CD8-positive, alpha-beta memory T cell (primary cell): Measurements from ENCODE around the gene PRDM8. TPM values are rescaled to one million over a fixed set of nuclear protein-coding genes. Genes with fewer than 3 reads are reported as not detected.

Source experiments
- CTCF ChIA-PET: fragments of 350-600 bp; sonication (Branson Sonifier 250); formaldehyde crosslinking; loops from one replicate; lab custom pipeline; 2021; ENCODE audit warnings: antibody characterized with exemption; lab: Charles Lee
- POLR2A ChIA-PET: fragments of 350-600 bp; sonication (Branson Sonifier 250); formaldehyde crosslinking; loops from one replicate; lab custom pipeline; 2021; ENCODE audit warnings: antibody characterized with exemption; lab: Charles Lee
- DNase-seq, 5 donors: peaks; one replicate each; pipeline versions ENCODE4 v3.0.0 to v3.0.0-alpha.2; 2020 to 2022; ENCODE audit warnings: mixed read lengths in 1 of 5
- H3K27ac ChIP-seq: one replicate; pipeline ENCODE4 v1.7.0; 2013; ENCODE audit warnings: low read depth, mild to moderate bottlenecking, low read length, moderate library complexity
- H3K27me3 ChIP-seq: 2 replicates; pipeline ENCODE4 v1.7.0; 2013; ENCODE audit warnings: low read length, mild to moderate bottlenecking; ENCODE audit not compliant: insufficient read depth, poor library complexity, severe bottlenecking
- H3K36me3 ChIP-seq: 2 replicates; pipeline ENCODE4 v1.7.0; 2013; ENCODE audit warnings: mild to moderate bottlenecking, low read length, moderate library complexity; ENCODE audit not compliant: insufficient read depth
- H3K4me1 ChIP-seq: 2 replicates; pipeline ENCODE4 v1.7.0; 2013; ENCODE audit warnings: mild to moderate bottlenecking, low read length, moderate library complexity; ENCODE audit not compliant: insufficient read depth
- H3K4me3 ChIP-seq: 2 replicates; pipeline ENCODE4 v1.7.0; 2013; ENCODE audit warnings: mild to moderate bottlenecking, low read length
- H3K9me3 ChIP-seq: 2 replicates; pipeline ENCODE4 v1.7.0; 2013; ENCODE audit warnings: mild to moderate bottlenecking, low read length
- H3K27ac Mint-ChIP-seq, 8 donors: one replicate each; pipeline ENCODE4 v1.8.0; 2020 to 2021; ENCODE audit warnings: mixed read lengths in 8 of 8, mild to moderate bottlenecking in 6 of 8, inconsistent platforms in 3 of 8, moderate library complexity in 3 of 8
- H3K27me3 Mint-ChIP-seq, 2 donors: one replicate each; pipeline ENCODE4 v1.8.0; 2020 to 2021; ENCODE audit warnings: mixed read lengths in 2 of 2, mild to moderate bottlenecking in 1 of 2, moderate library complexity in 1 of 2
- H3K36me3 Mint-ChIP-seq, 3 donors: one replicate each; pipeline ENCODE4 v1.8.0; 2020 to 2021; ENCODE audit warnings: mixed read lengths in 3 of 3, inconsistent platforms in 1 of 3, mild to moderate bottlenecking in 1 of 3
- H3K4me1 Mint-ChIP-seq, 3 donors: one replicate each; pipeline ENCODE4 v1.8.0; 2020 to 2021; ENCODE audit warnings: mixed read lengths in 3 of 3, inconsistent platforms in 1 of 3, mild to moderate bottlenecking in 1 of 3
- H3K4me3 Mint-ChIP-seq, 7 donors: one replicate each; pipeline ENCODE4 v1.8.0; 2020 to 2021; ENCODE audit warnings: mixed read lengths in 7 of 7, mild to moderate bottlenecking in 6 of 7, moderate library complexity in 4 of 7, inconsistent platforms in 2 of 7
- H3K9me3 Mint-ChIP-seq, 5 donors: one replicate each; pipeline ENCODE4 v1.8.0; 2020 to 2022; ENCODE audit warnings: mixed read lengths in 5 of 5, mild to moderate bottlenecking in 3 of 5, moderate library complexity in 2 of 5, inconsistent platforms in 1 of 5
- polyA plus RNA-seq: library from polyadenylated mRNA; unstranded; fragments of 300-500 nt; fragmentation: Illumina TruSeq; gene quantifications from one replicate; pipeline ENCODE4 v1.2.3, GENCODE V29; 2021
- total RNA-seq, 2 experiments: library from RNA; stranded (reverse); gene quantifications; one replicate each; pipeline ENCODE4 v1.2.3, GENCODE V29; 2021

PRDM8 gene
- total and polyA plus RNA-seq, 3 experiments from 2014 or later: 2.4 to 12.7 (median 10.9) TPM

- POLR2A ChIA-PET: no interaction called here
- no peaks in the 10 kb centered on the region for H3K36me3 ChIP-seq
- CTCF ChIA-PET: interaction anchor here (1.2 to 1.4 kb wide), 3 partner anchors 10 to 88 kb away, joined by 3 to 6 read pairs (median 3); no protein-coding TSS in a partner anchor
- H3K27ac Mint-ChIP-seq: peak overlapping the region in 1 of 8 donors; percentile 14
- no peaks in the 10 kb centered on the region for H3K27me3 ChIP-seq
- H3K4me3 Mint-ChIP-seq: no peak overlapping the region
- peaks cover 0 to 9% (median 1%) of the 10 kb centered on the region in 3 donors for H3K36me3 Mint-ChIP-seq
- no peak for DNase-seq
- H3K4me1 ChIP-seq: no peaks in the 10 kb centered on the region
- no peaks in the 10 kb centered on the region for H3K27me3 Mint-ChIP-seq
- H3K4me1 Mint-ChIP-seq: no peaks in the 10 kb centered on the region
- H3K27ac ChIP-seq: no peak overlapping the region
- no peak overlapping the region for H3K4me3 ChIP-seq
- H3K9me3 Mint-ChIP-seq: peaks cover 0 to 9% (median 0%) of the 10 kb centered on the region in 5 donors
- H3K9me3 ChIP-seq: no peaks in the 10 kb centered on the region
Observed at GRCh38 chr4:80161413-80162058, 35.8 kb upstream of the PRDM8 start.

GRCh38 chr4:80162418-80162817, 34.9 kb upstream of the PRDM8 start:
- no peaks in the 10 kb centered on the region for H3K36me3 ChIP-seq
- no peaks in the 10 kb centered on the region for H3K4me1 ChIP-seq
- ChIA-PET CTCF (interaction anchor here (1.2 to 1.4 kb wide), 2 partner anchors 9 to 89 kb away, joined by 3 to 6 read pairs; no protein-coding TSS in a partner anchor), POLR2A (no interaction called here)
- Mint-ChIP-seq H3K27ac (no peak overlapping the region), H3K27me3 (no peaks in the 10 kb centered on the region), H3K4me1 (no peaks in the 10 kb centered on the region), H3K9me3 (peaks cover 0 to 9% (median 0%) of the 10 kb centered on the region in 5 donors), H3K36me3 (peaks cover 0 to 9% (median 1%) of the 10 kb centered on the region in 3 donors), H3K4me3 (no peak overlapping the region)
- no peak overlapping the region for H3K27ac ChIP-seq
- no peaks in the 10 kb centered on the region for H3K27me3 ChIP-seq
- H3K4me3 ChIP-seq: no peak overlapping the region
- DNase-seq: no peak
- H3K9me3 ChIP-seq: no peaks in the 10 kb centered on the region

- H3K27ac Mint-ChIP-seq: no peak overlapping the region
- Histone ChIP-seq H3K4me3 (no peak overlapping the region), H3K4me1 (peaks cover 5% of the 10 kb centered on the region), H3K27ac (no peak overlapping the region), H3K36me3 (no peaks in the 10 kb centered on the region), H3K27me3 (no peaks in the 10 kb centered on the region), H3K9me3 (no peaks in the 10 kb centered on the region)
- peaks cover 0 to 1% (median 0%) of the 10 kb centered on the region in 3 donors for H3K36me3 Mint-ChIP-seq
- ChIA-PET CTCF (interaction anchor here (1.6 kb wide), 1 partner anchor 41 kb away, joined by 3 read pairs; no protein-coding TSS in a partner anchor), POLR2A (no interaction called here)
- H3K4me3 Mint-ChIP-seq: no peak overlapping the region
- no peak for DNase-seq
- no peaks in the 10 kb centered on the region for H3K27me3 Mint-ChIP-seq
- peaks cover 4 to 11% (median 5%) of the 10 kb centered on the region in 3 donors for H3K4me1 Mint-ChIP-seq
- no peaks in the 10 kb centered on the region for H3K9me3 Mint-ChIP-seq
Observed at GRCh38 chr4:80165855-80166254, 31.4 kb upstream of the PRDM8 start.

GRCh38 chr4:80171251-80171650, 26.1 kb upstream of the PRDM8 start:
- Histone ChIP-seq H3K4me1 (peaks cover 43% of the 10 kb centered on the region), H3K27me3 (no peaks in the 10 kb centered on the region), H3K4me3 (peak overlapping the region; percentile 13), H3K9me3 (no peaks in the 10 kb centered on the region), H3K27ac (no peak overlapping the region), H3K36me3 (no peaks in the 10 kb centered on the region)
- ChIA-PET CTCF (interaction anchor here (1.9 to 4.9 kb wide), 5 partner anchors 9 to 46 kb away, joined by 6 to 61 read pairs (median 18); no protein-coding TSS in a partner anchor), POLR2A (interaction anchor here (0.7 to 2.2 kb wide), 3 partner anchors 13 to 631 kb away, joined by 8 to 22 read pairs (median 9); no protein-coding TSS in a partner anchor)
- H3K36me3 Mint-ChIP-seq: no peaks in the 10 kb centered on the region
- peak overlapping the region in 2 of 7 donors; percentile 68 to 82 for H3K4me3 Mint-ChIP-seq
- no peaks in the 10 kb centered on the region for H3K9me3 Mint-ChIP-seq
- no peak for DNase-seq
- H3K4me1 Mint-ChIP-seq: peaks cover 48 to 62% (median 55%) of the 10 kb centered on the region in 3 donors
- H3K27me3 Mint-ChIP-seq: no peaks in the 10 kb centered on the region
- H3K27ac Mint-ChIP-seq: peak overlapping the region; percentile 29 to 98 (median 91)

GRCh38 chr4:80171656-80172055, 25.6 kb upstream of the PRDM8 start:
- peak overlapping the region; percentile 13 for H3K4me3 ChIP-seq
- no peak for DNase-seq
- H3K27ac ChIP-seq: no peak overlapping the region
- ChIA-PET CTCF (interaction anchor here (1.0 to 4.9 kb wide), 9 partner anchors 10 to 46 kb away, joined by 3 to 61 read pairs (median 6); partner anchors contain the start of gene PRDM8), POLR2A (interaction anchor here (1.1 to 2.2 kb wide), 3 partner anchors 10 to 31 kb away, joined by 3 to 22 read pairs (median 9); no protein-coding TSS in a partner anchor)
- H3K9me3 ChIP-seq: no peaks in the 10 kb centered on the region
- H3K4me3 Mint-ChIP-seq: peak overlapping the region; percentile 28 to 82 (median 71)
- H3K9me3 Mint-ChIP-seq: no peaks in the 10 kb centered on the region
- no peaks in the 10 kb centered on the region for H3K27me3 ChIP-seq
- peak overlapping the region; percentile 83 to 98 (median 94) for H3K27ac Mint-ChIP-seq
- H3K4me1 ChIP-seq: peaks cover 43% of the 10 kb centered on the region
- H3K4me1 Mint-ChIP-seq: peaks cover 48 to 62% (median 55%) of the 10 kb centered on the region in 3 donors
- H3K36me3 Mint-ChIP-seq: no peaks in the 10 kb centered on the region
- no peaks in the 10 kb centered on the region for H3K36me3 ChIP-seq
- H3K27me3 Mint-ChIP-seq: no peaks in the 10 kb centered on the region

- DNase-seq: peak in 2 of 5 donors; percentile 9 to 25
- H3K36me3 ChIP-seq: no peaks in the 10 kb centered on the region
- ChIA-PET CTCF (interaction anchor here (1.0 to 4.9 kb wide), 9 partner anchors 10 to 47 kb away, joined by 3 to 61 read pairs (median 6); partner anchors contain the start of gene PRDM8), POLR2A (interaction anchor here (0.5 to 2.2 kb wide), 5 partner anchors 9 to 46 kb away, joined by 3 to 22 read pairs (median 6); no protein-coding TSS in a partner anchor)
- H3K4me3 ChIP-seq: peak overlapping the region; percentile 13
- no peaks in the 10 kb centered on the region for H3K9me3 ChIP-seq
- H3K4me3 Mint-ChIP-seq: peak overlapping the region; percentile 28 to 82 (median 71)
- H3K4me1 ChIP-seq: peaks cover 43% of the 10 kb centered on the region
- no peaks in the 10 kb centered on the region for H3K27me3 Mint-ChIP-seq
- no peaks in the 10 kb centered on the region for H3K36me3 Mint-ChIP-seq
- H3K27ac ChIP-seq: no peak overlapping the region
- H3K27me3 ChIP-seq: no peaks in the 10 kb centered on the region
- no peaks in the 10 kb centered on the region for H3K9me3 Mint-ChIP-seq
- H3K4me1 Mint-ChIP-seq: peaks cover 48 to 67% (median 55%) of the 10 kb centered on the region in 3 donors
- peak overlapping the region; percentile 83 to 98 (median 94) for H3K27ac Mint-ChIP-seq
Observed at GRCh38 chr4:80172203-80172602, 25.1 kb upstream of the PRDM8 start.

GRCh38 chr4:80173401-80173800, 23.9 kb upstream of the PRDM8 start:
- H3K9me3 ChIP-seq: no peaks in the 10 kb centered on the region
- DNase-seq: peak in 4 of 5 donors; percentile 39 to 72 (median 66)
- H3K4me1 ChIP-seq: peaks cover 43% of the 10 kb centered on the region
- Mint-ChIP-seq H3K4me3 (peak overlapping the region; percentile 47 to 82 (median 71)), H3K27me3 (no peaks in the 10 kb centered on the region), H3K4me1 (peaks cover 48 to 67% (median 55%) of the 10 kb centered on the region in 3 donors), H3K27ac (peak overlapping the region; percentile 83 to 98 (median 94)), H3K36me3 (peaks cover 0 to 6% (median 0%) of the 10 kb centered on the region in 3 donors), H3K9me3 (peaks cover 0 to 3% (median 0%) of the 10 kb centered on the region in 5 donors)
- ChIA-PET POLR2A (interaction anchor here (0.6 to 2.2 kb wide), 4 partner anchors 11 to 47 kb away, joined by 3 to 22 read pairs (median 5); no protein-coding TSS in a partner anchor), CTCF (interaction anchor here (1.1 to 4.9 kb wide), 4 partner anchors 11 to 48 kb away, joined by 3 to 61 read pairs (median 19); no protein-coding TSS in a partner anchor)
- H3K27ac ChIP-seq: no peak overlapping the region
- no peaks in the 10 kb centered on the region for H3K27me3 ChIP-seq
- H3K4me3 ChIP-seq: peak overlapping the region; percentile 2
- no peaks in the 10 kb centered on the region for H3K36me3 ChIP-seq
